Small intestine (tissue), 7 donors: Measurements from ENCODE around the gene CIC. TPM values are rescaled to one million over a fixed set of nuclear protein-coding genes. Genes with fewer than 3 reads are reported as not detected.
A peak's percentile ranks its signal among the peaks of the same experiment; 100 is the strongest.

ENCODE experiments used
- DNase-seq, 2 donors: peaks; one replicate each; pipeline versions ENCODE4 v3.0.0 to v3.0.0-alpha.2; 2013
- FAIRE-seq: peaks from 2 replicates; lab custom pipeline; 2012; peaks lifted over from hg19 to GRCh38; lab: Jason Lieb, UNC
- H3K27ac ChIP-seq, 3 donors: one replicate each; pipeline ENCODE4 v1.5.1; 2013; ENCODE audit warnings: low read length in 2 of 3, mild to moderate bottlenecking in 2 of 3, control low read depth in 1 of 3, inconsistent platforms in 1 of 3, low read depth in 1 of 3, moderate library complexity in 1 of 3
- H3K27me3 ChIP-seq, 3 donors: one replicate each; pipeline ENCODE4 v1.6.1; 2013; ENCODE audit warnings: low read length in 3 of 3, inconsistent platforms in 1 of 3; ENCODE audit not compliant: control insufficient read depth in 3 of 3, insufficient read depth in 3 of 3
- H3K36me3 ChIP-seq, 3 donors: one replicate each; pipeline ENCODE4 v1.6.1; 2013; ENCODE audit warnings: low read length in 3 of 3, inconsistent platforms in 1 of 3, low read depth in 1 of 3, mild to moderate bottlenecking in 1 of 3, moderate library complexity in 1 of 3; ENCODE audit not compliant: control insufficient read depth in 3 of 3, insufficient read depth in 2 of 3
- H3K4me1 ChIP-seq, 3 donors: one replicate each; pipeline ENCODE4 v1.6.1; 2013; ENCODE audit warnings: low read length in 2 of 3, inconsistent platforms in 1 of 3, low read depth in 1 of 3, mild to moderate bottlenecking in 1 of 3, moderate library complexity in 1 of 3; ENCODE audit not compliant: control insufficient read depth in 3 of 3, insufficient read depth in 2 of 3
- H3K4me3 ChIP-seq, 3 donors: one replicate each; pipeline ENCODE4 v1.5.1; 2013; ENCODE audit warnings: low read length in 3 of 3, control low read depth in 1 of 3, inconsistent platforms in 1 of 3, low read depth in 1 of 3, mild to moderate bottlenecking in 1 of 3, moderate library complexity in 1 of 3
- H3K9me3 ChIP-seq, 2 donors: one replicate each; pipeline ENCODE4 v1.6.1; 2013; ENCODE audit warnings: low read depth in 1 of 2, low read length in 1 of 2; ENCODE audit not compliant: control insufficient read depth in 2 of 2, insufficient read depth in 1 of 2
- WGBS, 3 donors: extraction: QIAGEN DNeasy Blood & Tissue Kit; methylation state at CpG; one replicate each; pipeline ENCODE4 v1.1.7; 2013; 5-methylcytosine and 5-hydroxymethylcytosine counted together
- polyA plus RNA-seq, 4 donors: library from polyadenylated mRNA; stranded (reverse) in 3 of 4; unstranded in 1 of 4; fragments of 200-250 nt in 3 of 4; fragments of 120-200 nt in 1 of 4; gene quantifications; one replicate each; pipeline versions ENCODE4 v1.2.1 to v1.2.3, GENCODE V29; 2013
- donor health status: healthy with polysubstance abuse.
- donor health status: control.
- donor health status: control.
- donor health status: Bipolar disorder and iron deficiency.
- donor health status: healthy.

CIC gene
- polyA plus RNA-seq, 4 donors = 14.1 to 39.2 (median 24.0) TPM

- H3K27ac ChIP-seq = peak overlapping the region in 1 of 3 donors; percentile 55
Measured at GRCh38 chr19:42285541-42285941, 16.5 kb downstream of the CIC start.

GRCh38 chr19:42285988-42286348 lies 16.9 kb downstream of the CIC start:
- FAIRE-seq = no peak
- H3K4me3 ChIP-seq = peak overlapping the region in 1 of 3 donors; percentile 6
- no peak for DNase-seq
- H3K27me3 ChIP-seq = no peaks in the 10 kb centered on the region
- peak overlapping the region in 2 of 3 donors; percentile 52 to 55 for H3K27ac ChIP-seq
- peaks cover 10 to 48% (median 11%) of the 10 kb centered on the region in 3 donors for H3K4me1 ChIP-seq
- peaks cover 9 to 44% (median 12%) of the 10 kb centered on the region in 3 donors for H3K36me3 ChIP-seq
- H3K9me3 ChIP-seq = no peaks in the 10 kb centered on the region
- 40 to 65% (median 65%) methylated on average over 6 of the region's 6 CpGs for WGBS, 3 donors

More at GRCh38 chr19:42285541-42285941, 16.5 kb downstream of the CIC start:
- Histone ChIP-seq H3K9me3 (no peaks in the 10 kb centered on the region), H3K27me3 (no peaks in the 10 kb centered on the region), H3K36me3 (peaks cover 9 to 40% (median 12%) of the 10 kb centered on the region in 3 donors), H3K4me1 (peaks cover 10 to 44% (median 11%) of the 10 kb centered on the region in 3 donors), H3K4me3 (peak overlapping the region in 1 of 3 donors; percentile 70)
- FAIRE-seq = no peak
- 36 to 47% (median 46%) methylated on average over 5 of the region's 5 CpGs for WGBS, 3 donors
- DNase-seq = no peak

GRCh38 chr19:42286349-42287016 lies 17.4 kb downstream of the CIC start:
- 42 to 60% (median 60%) methylated on average over 13 of the region's 13 CpGs for WGBS, 3 donors
- H3K4me1 ChIP-seq = peaks cover 8 to 49% (median 9%) of the 10 kb centered on the region in 3 donors
- peaks cover 9 to 49% (median 12%) of the 10 kb centered on the region in 3 donors for H3K36me3 ChIP-seq
- peak overlapping the region in 2 of 3 donors; percentile 52 to 55 for H3K27ac ChIP-seq
- FAIRE-seq (no peak), DNase-seq (no peak)
- H3K9me3 ChIP-seq = no peaks in the 10 kb centered on the region
- H3K27me3 ChIP-seq = no peaks in the 10 kb centered on the region
- H3K4me3 ChIP-seq = peak overlapping the region in 1 of 3 donors; percentile 6

- WGBS, 3 donors = 92 to 96% (median 93%) methylated on average over 25 to 30 of the region's 30 CpGs
- DNase-seq = no peak
- FAIRE-seq = no peak
- Histone ChIP-seq H3K4me1 (peaks cover 6 to 49% (median 7%) of the 10 kb centered on the region in 3 donors), H3K36me3 (peaks cover 9 to 57% (median 13%) of the 10 kb centered on the region in 3 donors), H3K9me3 (no peaks in the 10 kb centered on the region), H3K27me3 (no peaks in the 10 kb centered on the region), H3K27ac (peak overlapping the region in 1 of 3 donors; percentile 23), H3K4me3 (no peak overlapping the region)
Measured at GRCh38 chr19:42287017-42287826, 18.2 kb downstream of the CIC start.

- Histone ChIP-seq H3K4me3 (no peak overlapping the region), H3K36me3 (peaks cover 13 to 62% (median 14%) of the 10 kb centered on the region in 3 donors), H3K4me1 (peaks cover 5 to 50% (median 7%) of the 10 kb centered on the region in 3 donors), H3K27me3 (no peaks in the 10 kb centered on the region), H3K27ac (no peak overlapping the region), H3K9me3 (no peaks in the 10 kb centered on the region)
- 91 to 94% (median 93%) methylated on average over 10 of the region's 10 CpGs for WGBS, 3 donors
- no peak for DNase-seq
- FAIRE-seq = no peak
Measured at GRCh38 chr19:42287827-42288107, 18.7 kb downstream of the CIC start.

- no peak overlapping the region for H3K27ac ChIP-seq
- no peaks in the 10 kb centered on the region for H3K27me3 ChIP-seq
- H3K36me3 ChIP-seq = peaks cover 17 to 69% (median 17%) of the 10 kb centered on the region in 3 donors
- no peak for FAIRE-seq
- peaks cover 3 to 49% (median 4%) of the 10 kb centered on the region in 3 donors for H3K4me1 ChIP-seq
- DNase-seq = no peak
- 85 to 92% (median 88%) methylated on average over 4 of the region's 4 CpGs for WGBS, 3 donors
- H3K4me3 ChIP-seq = no peak overlapping the region
- H3K9me3 ChIP-seq = no peaks in the 10 kb centered on the region
Measured at GRCh38 chr19:42288387-42288786, 19.3 kb downstream of the CIC start.

GRCh38 chr19:42288881-42289555 lies 20.0 kb downstream of the CIC start:
- 93 to 95% (median 93%) methylated on average over 20 to 22 of the region's 22 CpGs for WGBS, 3 donors
- Histone ChIP-seq H3K9me3 (no peaks in the 10 kb centered on the region), H3K4me3 (no peak overlapping the region), H3K36me3 (peaks cover 19 to 75% (median 21%) of the 10 kb centered on the region in 3 donors), H3K27ac (no peak overlapping the region), H3K27me3 (no peaks in the 10 kb centered on the region), H3K4me1 (peaks cover 3 to 54% (median 4%) of the 10 kb centered on the region in 3 donors)
- FAIRE-seq = no peak
- no peak for DNase-seq

GRCh38 chr19:42289556-42290041 lies 20.5 kb downstream of the CIC start:
- H3K36me3 ChIP-seq = peaks cover 22 to 81% (median 23%) of the 10 kb centered on the region in 3 donors
- H3K9me3 ChIP-seq = no peaks in the 10 kb centered on the region
- DNase-seq (no peak), FAIRE-seq (no peak)
- H3K27ac ChIP-seq = no peak overlapping the region
- no peak overlapping the region for H3K4me3 ChIP-seq
- no peaks in the 10 kb centered on the region for H3K27me3 ChIP-seq
- H3K4me1 ChIP-seq = peaks cover 3 to 54% (median 4%) of the 10 kb centered on the region in 3 donors
- 90 to 95% (median 92%) methylated on average over 8 of the region's 8 CpGs for WGBS, 3 donors
